ENCODE data around the gene ETFDH.

GRCh38 chr4:158670975-158671664 lies 976 bp upstream of the ETFDH start:
- TF ChIP-seq TAF1 (IDR thresholded peaks at IDR 0.05; ENCODE audit: borderline replicate concordance, insufficient read depth, low read length) (peak; percentile 15; the same call in 1 of the 2 replicates), POLR2AphosphoS5 (IDR thresholded peaks at IDR 0.05; ENCODE audit: low read depth, low read length) (no peak)

Measured in PFSK-1 (cell line).